CD4-positive, alpha-beta T cell treated with Interleukin-2 at 100 ng/mL for 4 hours (primary cell): Measurements from ENCODE around the gene SIDT2.

Experiments used
- DNase-seq: peaks from one replicate; pipeline ENCODE4 v3.0.0-alpha.2; 2020; ENCODE audit warnings: low spot score

SIDT2 gene

GRCh38 chr11:117222991-117223740 is 44.6 kb downstream of the SIDT2 start:
- no peak for DNase-seq

- no peak for DNase-seq
Observed at GRCh38 chr11:117223741-117224689, 45.5 kb downstream of the SIDT2 start.

- DNase-seq: no peak
Observed at GRCh38 chr11:117225553-117226170, 47.1 kb downstream of the SIDT2 start.

- peak; percentile 78 for DNase-seq
Observed at GRCh38 chr11:117226388-117227385, 48.1 kb downstream of the SIDT2 start.

GRCh38 chr11:117228091-117228490 is 49.5 kb downstream of the SIDT2 start:
- DNase-seq: no peak

- no peak for DNase-seq
Observed at GRCh38 chr11:117229411-117229810, 50.9 kb downstream of the SIDT2 start.

GRCh38 chr11:117229931-117230285 is 51.4 kb downstream of the SIDT2 start:
- no peak for DNase-seq

- peak; percentile 57 for DNase-seq
Observed at GRCh38 chr11:117230286-117230961, 51.9 kb downstream of the SIDT2 start.

GRCh38 chr11:117230999-117231841 is 52.7 kb downstream of the SIDT2 start:
- DNase-seq: no peak

- DNase-seq: no peak
Observed at GRCh38 chr11:117231842-117232091, 53.2 kb downstream of the SIDT2 start, which contains the start of gene PCSK7. Gene PCSK7 (minus strand): TSS chr11:117232073. CDS start chr11:117229844, 2,229 bp downstream.

- DNase-seq: peak; percentile 76
Observed at GRCh38 chr11:117232092-117232878, 53.7 kb downstream of the SIDT2 start, which contains the start of gene RNF214. Gene RNF214 (plus strand): TSS chr11:117232671. CDS start chr11:117234273, 1,602 bp downstream.

GRCh38 chr11:117232911-117233409 is 54.4 kb downstream of the SIDT2 start:
- no peak for DNase-seq

GRCh38 chr11:117238221-117238620 is 59.7 kb downstream of the SIDT2 start:
- no peak for DNase-seq

- DNase-seq: no peak
Observed at GRCh38 chr11:117239295-117239694, 60.8 kb downstream of the SIDT2 start.
